GM12874 (cell line): ENCODE data around the gene NR2C2AP.

Experiments used
- TF ChIP-seq, protein P1 (sequence below): IDR thresholded peaks from 2 replicates; pipeline ENCODE4 v1.5.1; 2011; ENCODE audit warnings: low read depth, mild to moderate bottlenecking, control low read depth, low read length, moderate library complexity; ENCODE audit not compliant: insufficient read depth

Gene NR2C2AP

DNA sequence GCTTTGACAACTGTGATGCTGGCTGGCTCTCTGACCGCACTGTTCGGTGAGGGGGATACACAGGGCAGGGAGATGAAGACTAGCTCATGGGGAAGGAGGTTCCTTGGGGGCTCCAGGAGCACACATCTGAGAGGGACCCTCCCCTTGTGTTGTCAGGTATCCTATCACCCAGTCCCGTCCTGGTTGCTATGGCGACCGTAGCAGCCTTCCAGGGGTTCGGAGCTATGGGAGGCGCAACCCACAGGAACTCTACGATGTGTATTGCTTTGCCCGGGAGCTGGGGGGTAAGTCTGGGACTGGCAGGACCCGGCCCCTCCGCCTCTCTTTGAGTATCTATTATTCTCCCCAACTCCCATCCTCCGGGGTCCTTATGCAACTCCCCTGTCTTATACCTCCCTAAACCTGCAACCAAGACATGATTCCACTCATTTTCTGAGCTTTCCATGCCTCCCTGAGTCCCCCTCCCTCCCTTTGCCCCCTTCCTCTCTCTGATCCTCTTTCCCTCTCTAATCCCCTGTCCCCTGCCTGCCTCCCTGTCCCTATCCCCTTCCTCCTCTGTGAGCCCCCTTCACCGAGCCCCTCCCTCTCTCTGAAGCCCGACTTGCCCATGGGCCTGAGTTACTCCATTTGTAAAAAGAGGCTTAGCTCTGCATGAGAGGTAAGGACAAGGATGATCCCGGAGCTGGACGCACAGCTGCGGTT, 21.1 kb upstream of the NR2C2AP start:
- TF ChIP-seq, protein P1, sequence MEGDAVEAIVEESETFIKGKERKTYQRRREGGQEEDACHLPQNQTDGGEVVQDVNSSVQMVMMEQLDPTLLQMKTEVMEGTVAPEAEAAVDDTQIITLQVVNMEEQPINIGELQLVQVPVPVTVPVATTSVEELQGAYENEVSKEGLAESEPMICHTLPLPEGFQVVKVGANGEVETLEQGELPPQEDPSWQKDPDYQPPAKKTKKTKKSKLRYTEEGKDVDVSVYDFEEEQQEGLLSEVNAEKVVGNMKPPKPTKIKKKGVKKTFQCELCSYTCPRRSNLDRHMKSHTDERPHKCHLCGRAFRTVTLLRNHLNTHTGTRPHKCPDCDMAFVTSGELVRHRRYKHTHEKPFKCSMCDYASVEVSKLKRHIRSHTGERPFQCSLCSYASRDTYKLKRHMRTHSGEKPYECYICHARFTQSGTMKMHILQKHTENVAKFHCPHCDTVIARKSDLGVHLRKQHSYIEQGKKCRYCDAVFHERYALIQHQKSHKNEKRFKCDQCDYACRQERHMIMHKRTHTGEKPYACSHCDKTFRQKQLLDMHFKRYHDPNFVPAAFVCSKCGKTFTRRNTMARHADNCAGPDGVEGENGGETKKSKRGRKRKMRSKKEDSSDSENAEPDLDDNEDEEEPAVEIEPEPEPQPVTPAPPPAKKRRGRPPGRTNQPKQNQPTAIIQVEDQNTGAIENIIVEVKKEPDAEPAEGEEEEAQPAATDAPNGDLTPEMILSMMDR, result no peak

DNA sequence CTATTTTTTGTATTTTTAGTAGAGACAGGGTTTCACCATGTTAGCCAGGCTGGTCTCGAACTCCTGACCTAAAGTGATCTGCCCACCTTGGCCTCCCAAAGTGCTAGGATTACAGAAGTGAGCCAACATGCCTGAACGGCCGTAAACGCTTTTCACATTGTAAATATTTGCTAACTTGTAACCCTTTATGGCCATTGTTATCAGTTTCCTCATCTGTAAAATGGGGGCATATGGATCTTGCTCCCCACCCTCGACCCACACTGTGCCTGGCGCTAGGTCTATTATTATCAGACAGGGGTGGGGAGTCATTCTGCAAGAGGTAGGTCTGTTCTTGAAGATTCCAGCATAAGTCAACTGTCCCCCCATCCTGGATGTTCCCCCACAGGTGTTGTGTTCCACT, 20.4 kb upstream of the NR2C2AP start:
- TF ChIP-seq, protein P1, result no peak

DNA sequence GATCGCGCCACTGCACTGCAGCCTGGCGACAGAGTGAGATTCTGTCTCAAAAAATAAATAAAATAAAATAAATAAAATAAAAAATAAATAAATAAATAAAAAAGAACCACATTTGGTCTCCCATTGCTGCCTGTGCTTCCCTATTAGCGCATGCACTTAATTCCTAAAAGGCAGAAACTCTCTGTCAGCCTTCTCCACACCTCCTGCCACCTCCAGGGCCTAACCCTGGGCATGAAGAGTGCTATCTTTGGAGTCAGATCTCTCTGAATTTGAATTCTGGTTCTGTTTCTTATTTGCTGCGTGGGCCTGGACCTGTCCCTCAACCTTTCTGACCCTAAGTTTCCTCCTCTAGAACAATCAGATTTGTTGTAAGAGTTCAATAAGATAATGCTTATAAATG, 19.8 kb upstream of the NR2C2AP start:
- TF ChIP-seq, protein P1, result no peak

DNA sequence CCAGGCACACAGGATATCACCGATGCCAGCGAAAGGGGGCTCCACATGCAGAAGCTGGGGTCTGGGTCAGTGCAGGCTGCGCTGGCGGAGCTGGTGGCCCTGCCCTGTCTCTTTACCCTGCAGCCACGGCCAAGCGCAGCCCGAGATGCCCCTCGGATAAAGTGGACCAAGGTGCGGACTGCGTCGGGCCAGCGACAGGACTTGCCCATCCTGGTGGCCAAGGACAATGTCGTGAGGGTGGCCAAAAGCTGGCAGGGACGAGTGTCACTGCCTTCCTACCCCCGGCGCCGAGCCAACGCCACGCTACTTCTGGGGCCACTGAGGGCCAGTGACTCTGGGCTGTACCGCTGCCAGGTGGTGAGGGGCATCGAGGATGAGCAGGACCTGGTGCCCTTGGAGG, 15.7 kb upstream of the NR2C2AP start:
- TF ChIP-seq, protein P1, result no peak

DNA sequence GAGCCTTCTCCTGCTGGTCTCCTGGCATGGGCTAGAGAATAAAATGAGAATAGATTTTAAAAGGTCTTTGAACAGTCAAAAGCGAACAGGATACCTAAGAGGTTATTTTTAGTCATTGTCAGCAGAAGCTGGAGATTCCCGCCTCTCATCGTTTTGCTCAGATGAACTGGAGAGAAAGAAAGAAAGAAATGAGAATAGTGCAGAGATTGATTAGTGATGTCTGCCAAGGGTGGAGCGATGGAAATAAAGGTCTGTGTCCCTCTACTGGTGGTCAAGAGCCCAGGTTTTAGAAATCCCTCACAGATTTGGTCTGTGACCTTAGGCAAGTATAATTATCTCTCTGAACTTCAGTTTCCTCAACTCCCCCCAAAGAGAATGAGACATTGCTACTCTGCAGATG, 13.9 kb upstream of the NR2C2AP start:
- TF ChIP-seq, protein P1, result no peak

DNA sequence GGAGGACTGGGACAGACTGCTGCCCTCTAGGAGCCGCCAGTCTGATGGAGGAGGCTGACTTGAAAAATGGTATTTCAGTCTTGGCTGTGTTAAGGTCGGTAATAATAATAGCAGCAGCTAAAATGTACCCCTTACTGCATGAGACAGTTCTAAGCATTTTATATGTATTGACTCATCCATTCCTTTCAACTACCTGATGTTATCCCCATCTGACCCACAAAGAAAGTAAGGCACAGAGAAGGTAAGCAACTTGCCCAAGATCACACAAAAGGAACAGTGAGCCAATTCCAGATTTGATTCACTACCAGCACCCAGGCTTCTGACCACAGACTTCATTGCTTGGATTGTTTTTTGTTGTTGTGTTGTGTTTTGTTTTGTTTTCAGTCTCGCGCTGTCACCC, 12.6 kb upstream of the NR2C2AP start:
- TF ChIP-seq, protein P1, result no peak

DNA sequence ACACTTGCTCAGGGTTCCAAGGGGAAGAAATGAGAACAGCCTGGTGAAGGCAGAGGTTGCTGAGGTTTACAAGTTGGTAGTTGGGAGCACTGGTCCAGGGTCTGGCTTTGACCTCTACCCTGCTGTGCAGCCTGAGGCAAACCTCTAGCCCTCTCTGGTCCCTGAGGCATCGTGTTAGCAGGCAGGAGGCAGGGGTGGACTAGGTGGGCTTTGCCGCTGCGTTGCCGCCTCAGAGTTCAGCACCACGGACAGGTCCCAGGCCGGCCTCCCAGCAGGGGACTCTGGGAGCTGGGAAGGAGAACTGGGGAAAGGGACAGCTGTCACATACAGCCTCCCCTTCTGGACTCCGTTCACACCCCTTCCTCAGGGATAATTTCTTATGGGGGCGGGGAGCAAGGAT, 11.7 kb upstream of the NR2C2AP start:
- TF ChIP-seq, protein P1, result no peak

DNA sequence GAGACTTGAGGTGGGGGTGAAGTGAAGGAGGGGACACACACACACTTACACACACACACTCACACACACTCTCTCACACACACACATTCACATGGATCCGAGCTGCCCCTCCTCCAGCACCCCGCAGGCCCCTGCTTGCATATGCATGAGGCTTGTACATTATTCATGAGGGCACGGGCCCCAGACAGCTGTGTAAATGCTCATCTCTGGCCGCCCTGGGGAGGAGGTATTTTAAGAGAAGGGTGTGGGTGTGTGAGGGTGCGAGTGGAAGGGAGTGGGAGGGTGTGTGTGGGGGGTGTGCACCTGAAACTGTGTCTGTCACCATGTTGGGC, 10.9 kb upstream of the NR2C2AP start:
- TF ChIP-seq, protein P1, result no peak
